Left lung (tissue), 10 donors: ENCODE measurements around the gene RANBP17. TPM values are rescaled to one million over a fixed set of nuclear protein-coding genes. Genes with fewer than 3 reads are reported as not detected.
A peak's percentile ranks its signal among the peaks of the same experiment; 100 is the strongest.

Source experiments
- ATAC-seq: fragments of 200-7000 bp; cut with Tn5 transposase; one replicate; pipeline ENCODE4 v1.9.1; 2020; ENCODE audit warnings: moderate library complexity
- DNase-seq, 4 donors: peaks; one replicate each; pipeline ENCODE4 v3.0.0-alpha.2; 2013 to 2020
- H3K27ac ChIP-seq, 2 donors: fragments of 200-600 bp; sonication (generic) in 1 of 2; one replicate each; pipeline versions ENCODE4 v1.5.0 to v1.8.0; 2020 to 2021
- H3K27me3 ChIP-seq, 2 donors: fragments of 200-600 bp; sonication (generic) in 1 of 2; one replicate each; pipeline versions ENCODE4 v1.5.0 to v1.8.0; 2020 to 2021
- H3K36me3 ChIP-seq, 2 donors: fragments of 200-600 bp; sonication (generic) in 1 of 2; one replicate each; pipeline versions ENCODE4 v1.5.0 to v1.8.0; 2020 to 2021
- H3K4me1 ChIP-seq, 2 donors: fragments of 200-600 bp; one replicate each; pipeline ENCODE4 v1.8.0; 2021
- H3K4me3 ChIP-seq, 2 donors: fragments of 200-600 bp; sonication (generic) in 1 of 2; one replicate each; pipeline versions ENCODE4 v1.5.0 to v1.8.0; 2020 to 2021; ENCODE audit warnings: mild to moderate bottlenecking in 1 of 2
- H3K9me3 ChIP-seq, 2 donors: fragments of 200-600 bp; sonication (generic) in 1 of 2; one replicate each; pipeline versions ENCODE4 v1.5.0 to v1.8.0; 2020 to 2021
- CTCF ChIP-seq, 2 donors: fragments of 200-600 bp; sonication (generic) in 1 of 2; IDR thresholded peaks; one replicate each; pipeline versions ENCODE4 v1.5.0 to v1.8.0; 2021; ENCODE audit warnings: antibody characterized with exemption in 2 of 2
- intact Hi-C, 2 donors: fragments of 100-400 bp; cut with DNase I; formaldehyde crosslinking; loops; one replicate each; pipeline versions ENCODE4 v1.11.2 to v1.14.2; 2022
- polyA plus RNA-seq, 6 donors: library from polyadenylated mRNA; unstranded; fragments of 120-200 nt; gene quantifications; one replicate each; pipeline ENCODE4 v1.2.1, GENCODE V29; 2013; ENCODE audit not compliant: insufficient read length in 6 of 6
- total RNA-seq, 2 donors: library from RNA; stranded (reverse); fragmentation: NEBNext Ultra II Directional; extraction: Animal tissue kit (Norgen Biotek cat#: 25700); gene quantifications; one replicate each; pipeline ENCODE4 v1.2.1, GENCODE V29; 2021
- donor health status: DM: no; HTN: yes; CAD: no.
- donor health status: DM: no; HTN: no; CAD: no.

The RANBP17 gene
- total and polyA plus RNA-seq, 8 donors = 17.0 to 44.5 (median 33.7) TPM

- ATAC-seq = no peak
- no peaks in the 10 kb centered on the region for H3K4me1 ChIP-seq
- intact Hi-C loops = no loop called here
- H3K36me3 ChIP-seq = no peaks in the 10 kb centered on the region
- no peaks in the 10 kb centered on the region for H3K27me3 ChIP-seq
- no peaks in the 10 kb centered on the region for H3K9me3 ChIP-seq
- H3K4me3 ChIP-seq = no peak overlapping the region
- no peak overlapping the region for H3K27ac ChIP-seq
- TF ChIP-seq CTCF (IDR thresholded peaks at IDR 0.05) = no peak
- no peak for DNase-seq
Measured at GRCh38 chr5:170843870-170844269, 17.9 kb upstream of the RANBP17 start.

- DNase-seq (no peak), ATAC-seq (no peak)
- H3K9me3 ChIP-seq = no peaks in the 10 kb centered on the region
- TF ChIP-seq CTCF (IDR thresholded peaks at IDR 0.05) = no peak
- no peaks in the 10 kb centered on the region for H3K36me3 ChIP-seq
- no peak overlapping the region for H3K4me3 ChIP-seq
- intact Hi-C loops = no loop called here
- H3K4me1 ChIP-seq = no peaks in the 10 kb centered on the region
- H3K27me3 ChIP-seq = no peaks in the 10 kb centered on the region
- H3K27ac ChIP-seq = no peak overlapping the region
Measured at GRCh38 chr5:170844651-170845050, 17.2 kb upstream of the RANBP17 start.

GRCh38 chr5:170846416-170846815 is 15.4 kb upstream of the RANBP17 start:
- Histone ChIP-seq H3K9me3 (no peaks in the 10 kb centered on the region), H3K27me3 (no peaks in the 10 kb centered on the region), H3K4me3 (no peak overlapping the region), H3K27ac (no peak overlapping the region), H3K36me3 (no peaks in the 10 kb centered on the region), H3K4me1 (no peaks in the 10 kb centered on the region)
- no peak for TF ChIP-seq CTCF (IDR thresholded peaks at IDR 0.05)
- intact Hi-C loops = no loop called here
- no peak for ATAC-seq
- no peak for DNase-seq

GRCh38 chr5:170846846-170847245 is 15.0 kb upstream of the RANBP17 start:
- intact Hi-C loops = no loop called here
- ATAC-seq = no peak
- no peaks in the 10 kb centered on the region for H3K9me3 ChIP-seq
- H3K4me1 ChIP-seq = no peaks in the 10 kb centered on the region
- H3K27me3 ChIP-seq = no peaks in the 10 kb centered on the region
- DNase-seq = no peak
- H3K36me3 ChIP-seq = no peaks in the 10 kb centered on the region
- H3K4me3 ChIP-seq = no peak overlapping the region
- no peak for TF ChIP-seq CTCF (IDR thresholded peaks at IDR 0.05)
- H3K27ac ChIP-seq = no peak overlapping the region

- H3K27me3 ChIP-seq = no peaks in the 10 kb centered on the region
- no peaks in the 10 kb centered on the region for H3K36me3 ChIP-seq
- ATAC-seq = peak; percentile 90
- H3K4me3 ChIP-seq = no peak overlapping the region
- no peaks in the 10 kb centered on the region for H3K4me1 ChIP-seq
- H3K9me3 ChIP-seq = no peaks in the 10 kb centered on the region
- no peak overlapping the region for H3K27ac ChIP-seq
- no peak for TF ChIP-seq CTCF (IDR thresholded peaks at IDR 0.05)
- DNase-seq = peak in 1 of 4 donors; percentile 38
- intact Hi-C loops = no loop called here
Measured at GRCh38 chr5:170848033-170848432, 13.8 kb upstream of the RANBP17 start.
